Liver (tissue), 9 donors: ENCODE results near the gene PSAT1. TPM values are rescaled to one million over a fixed set of nuclear protein-coding genes. Genes with fewer than 3 reads are reported as not detected.

Source experiments
- DNase-seq: peaks from one replicate; pipeline ENCODE4 v3.0.0-alpha.2; 2017; ENCODE audit warnings: low spot score
- H3K27ac ChIP-seq, 2 donors: one replicate each; pipeline ENCODE4 v1.7.0; 2013; ENCODE audit warnings: inconsistent platforms in 2 of 2, low read length in 2 of 2, control low read depth in 1 of 2, low read depth in 1 of 2, mild to moderate bottlenecking in 1 of 2
- H3K27me3 ChIP-seq, 4 donors: one replicate each; pipeline versions ENCODE4 v1.6.1 to v1.7.0; 2013; ENCODE audit warnings: low read length in 3 of 4, inconsistent platforms in 1 of 4, mild to moderate bottlenecking in 1 of 4, moderate library complexity in 1 of 4; ENCODE audit not compliant: control insufficient read depth in 4 of 4, insufficient read depth in 4 of 4
- H3K36me3 ChIP-seq, 4 donors: one replicate each; pipeline versions ENCODE4 v1.6.1 to v1.7.0; 2013; ENCODE audit warnings: low read length in 3 of 4, mild to moderate bottlenecking in 3 of 4, low read depth in 1 of 4, moderate library complexity in 1 of 4; ENCODE audit not compliant: control insufficient read depth in 4 of 4, insufficient read depth in 3 of 4
- H3K4me1 ChIP-seq, 4 donors: one replicate each; pipeline versions ENCODE4 v1.6.1 to v1.7.0; 2013; ENCODE audit warnings: low read length in 3 of 4, mild to moderate bottlenecking in 3 of 4, moderate library complexity in 1 of 4; ENCODE audit not compliant: control insufficient read depth in 4 of 4, insufficient read depth in 4 of 4
- H3K4me3 ChIP-seq, 3 donors: one replicate each; pipeline versions ENCODE4 v1.6.1 to v1.7.0; 2013; ENCODE audit warnings: low read length in 3 of 3, control low read depth in 1 of 3, low read depth in 1 of 3, mild to moderate bottlenecking in 1 of 3
- H3K9ac ChIP-seq, 2 donors: one replicate each; pipeline ENCODE4 v1.7.0; 2013; ENCODE audit warnings: low read length in 2 of 2, mild to moderate bottlenecking in 2 of 2, moderate library complexity in 2 of 2, control low read depth in 1 of 2, low read depth in 1 of 2
- H3K9me3 ChIP-seq, 4 donors: one replicate each; pipeline versions ENCODE4 v1.6.1 to v1.7.0; 2013; ENCODE audit warnings: low read length in 3 of 4; ENCODE audit not compliant: control insufficient read depth in 4 of 4
- ATF3 ChIP-seq: IDR thresholded peaks from 2 replicates; pipeline ENCODE4 v1.6.1; 2016; ENCODE audit warnings: antibody characterized with exemption
- CTCF ChIP-seq: fragments of 150-350 bp; IDR thresholded peaks from 2 replicates; pipeline ENCODE4 v1.5.1; 2017; ENCODE audit warnings: improper control_type of control experiment, low read depth, low read length; ENCODE audit not compliant: missing input control
- EGR1 ChIP-seq, 2 donors: IDR thresholded peaks; 2 replicates each; pipeline ENCODE4 v1.6.1; 2016 to 2018; ENCODE audit warnings: antibody characterized with exemption in 2 of 2, low read depth in 2 of 2
- FOXA1 ChIP-seq: IDR thresholded peaks from 2 replicates; pipeline ENCODE4 v1.6.1; 2016; ENCODE audit warnings: antibody characterized with exemption
- FOXA2 ChIP-seq: IDR thresholded peaks from 2 replicates; pipeline ENCODE4 v1.6.1; 2016; ENCODE audit warnings: antibody characterized with exemption
- HNF4A ChIP-seq, 2 donors: conservative IDR thresholded peaks; 2 replicates each; pipeline ENCODE4 v1.6.1; 2016; ENCODE audit warnings: antibody characterized with exemption in 2 of 2, mild to moderate bottlenecking in 2 of 2
- HNF4G ChIP-seq: IDR thresholded peaks from 2 replicates; pipeline ENCODE4 v1.6.1; 2016; ENCODE audit warnings: antibody characterized with exemption
- JUND ChIP-seq, 2 donors: IDR thresholded peaks; 2 replicates each; pipeline ENCODE4 v1.6.1; 2016; ENCODE audit warnings: antibody characterized with exemption in 2 of 2
- MAX ChIP-seq: IDR thresholded peaks from 2 replicates; pipeline ENCODE4 v1.6.1; 2016; ENCODE audit warnings: antibody characterized with exemption
- NR2F2 ChIP-seq: IDR thresholded peaks from 2 replicates; pipeline ENCODE4 v1.6.1; 2016; ENCODE audit warnings: antibody characterized with exemption
- RAD21 ChIP-seq, 2 donors: IDR thresholded peaks; 2 replicates each; pipeline ENCODE4 v1.6.1; 2016; ENCODE audit warnings: antibody characterized with exemption in 2 of 2, mild to moderate bottlenecking in 2 of 2
- REST ChIP-seq: IDR thresholded peaks from 2 replicates; pipeline ENCODE4 v1.6.1; 2016; ENCODE audit warnings: antibody characterized with exemption, mild to moderate bottlenecking
- RXRA ChIP-seq, 2 donors: IDR thresholded peaks; 2 replicates each; pipeline ENCODE4 v1.6.1; 2017 to 2018; ENCODE audit warnings: antibody characterized with exemption in 2 of 2, mild to moderate bottlenecking in 1 of 2
- SP1 ChIP-seq: IDR thresholded peaks from 2 replicates; pipeline ENCODE4 v1.6.1; 2018; ENCODE audit warnings: antibody characterized with exemption, mild to moderate bottlenecking
- TAF1 ChIP-seq: conservative IDR thresholded peaks from 2 replicates; pipeline ENCODE4 v1.6.1; 2016; ENCODE audit warnings: antibody characterized with exemption, mild to moderate bottlenecking
- YY1 ChIP-seq: IDR thresholded peaks from 2 replicates; pipeline ENCODE4 v1.6.1; 2016; ENCODE audit warnings: antibody characterized with exemption, mild to moderate bottlenecking
- ZBTB33 ChIP-seq: IDR thresholded peaks from 2 replicates; pipeline ENCODE4 v1.6.1; 2016; ENCODE audit warnings: antibody characterized with exemption
- WGBS: extraction: QIAGEN DNeasy Blood & Tissue Kit; methylation state at CpG from one replicate; pipeline ENCODE4 v1.1.7; 2013; 5-methylcytosine and 5-hydroxymethylcytosine counted together
- polyA plus RNA-seq, 2 donors: library from polyadenylated mRNA; stranded (reverse) in 1 of 2; unstranded in 1 of 2; fragments of 200-250 nt in 1 of 2; fragments of >200 nt in 1 of 2; fragmentation: Nextera tagmentation in 1 of 2; extraction: Ambion mirVana in 1 of 2; gene quantifications; one replicate each; pipeline versions ENCODE4 v1.2.1 to v1.2.3, GENCODE V29; 2013 to 2015
- total RNA-seq, 2 donors: library from RNA; depleted of rRNA; stranded (reverse); fragments of >200 nt; gene quantifications; one replicate each; pipeline ENCODE4 v1.2.3, GENCODE V29; 2014
- donor health status: healthy.
- donor health status: healthy.
- donor health status: healthy.
- donor health status: healthy.
- donor health status: healthy.

Gene PSAT1
- total and polyA plus RNA-seq, 4 donors: 28.0 to 156 (median 66.8) TPM

GRCh38 chr9:78354324-78354973 lies 57.5 kb downstream of the PSAT1 start:
- H3K4me1 ChIP-seq: peaks cover 0 to 19% (median 5%) of the 10 kb centered on the region in 4 donors
- no peaks in the 10 kb centered on the region for H3K36me3 ChIP-seq
- no peak overlapping the region for H3K4me3 ChIP-seq
- DNase-seq: no peak
- no peak overlapping the region for H3K9ac ChIP-seq
- no peaks in the 10 kb centered on the region for H3K27me3 ChIP-seq
- H3K27ac ChIP-seq: no peak overlapping the region
- H3K9me3 ChIP-seq: no peaks in the 10 kb centered on the region
- TF ChIP-seq ZBTB33 (no peak), FOXA1 (no peak), SP1 (no peak), TAF1 (no peak), CTCF (no peak), ATF3 (no peak), MAX (no peak), YY1 (no peak), FOXA2 (no peak), RXRA (IDR thresholded peaks at IDR 0.05) (no peak), RAD21 (IDR thresholded peaks at IDR 0.05) (no peak), NR2F2 (no peak)

GRCh38 chr9:78354989-78355388 lies 58.1 kb downstream of the PSAT1 start:
- no peak for DNase-seq
- no peaks in the 10 kb centered on the region for H3K27me3 ChIP-seq
- H3K36me3 ChIP-seq: no peaks in the 10 kb centered on the region
- WGBS: 91% methylated on average over 3 of the region's 3 CpGs
- H3K4me3 ChIP-seq: no peak overlapping the region
- no peak overlapping the region for H3K9ac ChIP-seq
- TF ChIP-seq FOXA2 (no peak), HNF4A (conservative IDR thresholded peaks at IDR 0.05) (no peak), FOXA1 (no peak), HNF4G (no peak), ATF3 (no peak), RXRA (IDR thresholded peaks at IDR 0.05) (no peak), JUND (IDR thresholded peaks at IDR 0.05) (no peak), REST (no peak), EGR1 (IDR thresholded peaks at IDR 0.05; ENCODE audit: low read depth in 2 of 2) (no peak), MAX (no peak), CTCF (no peak), YY1 (no peak)
- peaks cover 0 to 19% (median 5%) of the 10 kb centered on the region in 4 donors for H3K4me1 ChIP-seq
- H3K27ac ChIP-seq: no peak overlapping the region
- no peaks in the 10 kb centered on the region for H3K9me3 ChIP-seq
